Thyroid gland (tissue), 4 donors: Measurements from ENCODE around the gene TLR8. TPM values are rescaled to one million over a fixed set of nuclear protein-coding genes. Genes with fewer than 3 reads are reported as not detected.

Experiments used
- DNase-seq, 2 donors: peaks; one replicate each; pipeline ENCODE4 v3.0.0-alpha.2; 2019
- H3K27ac ChIP-seq, 3 donors: fragments of 200-600 bp; sonication (generic); 1 replicate in 2 of 3; 2 replicates in 1 of 3; pipeline ENCODE4 v1.5.1; 2016 to 2019; ENCODE audit warnings: mild to moderate bottlenecking in 1 of 3, moderate library complexity in 1 of 3
- H3K27me3 ChIP-seq: fragments of 200-600 bp; sonication (generic); one replicate; pipeline ENCODE4 v1.5.1; 2019
- H3K36me3 ChIP-seq, 2 donors: fragments of 200-600 bp; sonication (generic); one replicate each; pipeline ENCODE4 v1.5.1; 2016 to 2019
- H3K4me1 ChIP-seq, 2 donors: fragments of 200-600 bp; sonication (generic); one replicate each; pipeline ENCODE4 v1.5.1; 2017 to 2019
- H3K4me3 ChIP-seq, 3 donors: fragments of 200-600 bp; sonication (generic); replicated peaks in 1 of 3; 1 replicate in 2 of 3; 2 replicates in 1 of 3; pipeline ENCODE4 v1.5.1; 2016; ENCODE audit warnings: mild to moderate bottlenecking in 1 of 3
- H3K9me3 ChIP-seq: fragments of 200-600 bp; sonication (generic); one replicate; pipeline ENCODE4 v1.5.1; 2017
- POLR2A ChIP-seq, 2 donors: fragments of 450-650 bp; IDR thresholded peaks; one replicate each; pipeline ENCODE4 v1.6.1; 2017; ENCODE audit warnings: antibody characterized with exemption in 2 of 2, mild to moderate bottlenecking in 2 of 2, moderate library complexity in 1 of 2
- WGBS, 2 donors: methylation state at CpG; one replicate each; pipeline ENCODE4 v1.1.5; 2017; 5-methylcytosine and 5-hydroxymethylcytosine counted together
- intact Hi-C: fragments of 100-400 bp; cut with DNase I; formaldehyde crosslinking; loops from one replicate; pipeline ENCODE4 v1.15.1; 2023
- total RNA-seq, 4 donors: library from RNA; depleted of rRNA; stranded (reverse); fragments of >200 nt; gene quantifications; one replicate each; pipeline ENCODE4 v1.2.3, GENCODE V29; 2016
- TF ChIP-seq, protein P1 (sequence below), 6 experiments: fragments of 200-600 bp in 3 of 6; fragments of 450-650 bp in 3 of 6; sonication (generic) in 3 of 6; IDR thresholded peaks; one replicate each; pipeline ENCODE4 v1.5.1; 2016 to 2019; ENCODE audit warnings: antibody characterized with exemption in 6 of 6, mild to moderate bottlenecking in 2 of 6, inconsistent platforms in 1 of 6, moderate library complexity in 1 of 6

TLR8 gene
- total RNA-seq, 4 donors from 2014 or later: 0.45 to 1.7 (median 0.62) TPM

DNA sequence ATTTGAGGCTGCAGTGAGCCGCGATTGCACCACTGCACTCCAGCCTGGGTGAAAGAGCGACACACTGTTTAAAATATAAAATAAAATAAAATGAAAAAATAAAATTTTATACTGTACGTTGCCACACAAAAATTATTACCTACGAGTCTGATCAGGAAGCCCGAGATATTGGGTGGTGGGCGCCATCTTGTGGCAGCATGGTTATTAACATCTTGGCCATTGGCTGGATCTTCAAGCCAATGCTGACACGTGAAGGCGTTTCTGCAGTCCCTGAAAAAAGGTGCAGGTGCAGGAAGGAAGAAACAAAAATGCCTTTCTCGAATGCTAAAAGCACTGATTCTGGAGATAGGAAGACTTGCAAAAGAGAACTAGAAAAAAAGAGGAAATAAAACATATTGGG lies 4.9 kb upstream of the TLR8 start:
- no peak overlapping the region for H3K4me3 ChIP-seq
- H3K27ac ChIP-seq: no peak overlapping the region
- no peaks in the 10 kb centered on the region for H3K9me3 ChIP-seq
- WGBS, 2 donors: 12 to 19% methylated on average over 10 of the region's 10 CpGs
- no peaks in the 10 kb centered on the region for H3K27me3 ChIP-seq
- intact Hi-C loops: no loop called here
- no peaks in the 10 kb centered on the region for H3K4me1 ChIP-seq
- no peaks in the 10 kb centered on the region for H3K36me3 ChIP-seq
- DNase-seq: peak; percentile 46 to 56
- no peak for TF ChIP-seq POLR2A (IDR thresholded peaks at IDR 0.05)
- TF ChIP-seq, protein P1, sequence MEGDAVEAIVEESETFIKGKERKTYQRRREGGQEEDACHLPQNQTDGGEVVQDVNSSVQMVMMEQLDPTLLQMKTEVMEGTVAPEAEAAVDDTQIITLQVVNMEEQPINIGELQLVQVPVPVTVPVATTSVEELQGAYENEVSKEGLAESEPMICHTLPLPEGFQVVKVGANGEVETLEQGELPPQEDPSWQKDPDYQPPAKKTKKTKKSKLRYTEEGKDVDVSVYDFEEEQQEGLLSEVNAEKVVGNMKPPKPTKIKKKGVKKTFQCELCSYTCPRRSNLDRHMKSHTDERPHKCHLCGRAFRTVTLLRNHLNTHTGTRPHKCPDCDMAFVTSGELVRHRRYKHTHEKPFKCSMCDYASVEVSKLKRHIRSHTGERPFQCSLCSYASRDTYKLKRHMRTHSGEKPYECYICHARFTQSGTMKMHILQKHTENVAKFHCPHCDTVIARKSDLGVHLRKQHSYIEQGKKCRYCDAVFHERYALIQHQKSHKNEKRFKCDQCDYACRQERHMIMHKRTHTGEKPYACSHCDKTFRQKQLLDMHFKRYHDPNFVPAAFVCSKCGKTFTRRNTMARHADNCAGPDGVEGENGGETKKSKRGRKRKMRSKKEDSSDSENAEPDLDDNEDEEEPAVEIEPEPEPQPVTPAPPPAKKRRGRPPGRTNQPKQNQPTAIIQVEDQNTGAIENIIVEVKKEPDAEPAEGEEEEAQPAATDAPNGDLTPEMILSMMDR (IDR thresholded peaks at IDR 0.05): peak in 4 of 6 experiments; percentile 35 to 53 (median 41)

GRCh38 chrX:12903646-12904045 lies 2.8 kb upstream of the TLR8 start:
- WGBS, 2 donors: 13 to 29% methylated on average over 8 of the region's 8 CpGs
- intact Hi-C loops: no loop called here
- H3K9me3 ChIP-seq: no peaks in the 10 kb centered on the region
- no peak overlapping the region for H3K27ac ChIP-seq
- H3K36me3 ChIP-seq: no peaks in the 10 kb centered on the region
- DNase-seq: peak; percentile 62
- no peak overlapping the region for H3K4me3 ChIP-seq
- H3K27me3 ChIP-seq: no peaks in the 10 kb centered on the region
- no peaks in the 10 kb centered on the region for H3K4me1 ChIP-seq
- no peak for TF ChIP-seq POLR2A (IDR thresholded peaks at IDR 0.05)
- TF ChIP-seq, protein P1 (IDR thresholded peaks at IDR 0.05): no peak

GRCh38 chrX:12910423-12911121 lies 4.2 kb downstream of the TLR8 start:
- Histone ChIP-seq H3K36me3 (no peaks in the 10 kb centered on the region), H3K27me3 (no peaks in the 10 kb centered on the region), H3K4me1 (no peaks in the 10 kb centered on the region), H3K27ac (no peak overlapping the region), H3K4me3 (no peak overlapping the region), H3K9me3 (no peaks in the 10 kb centered on the region)
- DNase-seq: no peak
- intact Hi-C loops: no loop called here
- WGBS, 2 donors: 70 to 71% methylated on average over 9 to 10 of the region's 10 CpGs
- TF ChIP-seq, protein P1 (IDR thresholded peaks at IDR 0.05): no peak
- no peak for TF ChIP-seq POLR2A (IDR thresholded peaks at IDR 0.05)

GRCh38 chrX:12911122-12911470 lies 4.7 kb downstream of the TLR8 start:
- Histone ChIP-seq H3K4me1 (no peaks in the 10 kb centered on the region), H3K27ac (no peak overlapping the region), H3K4me3 (no peak overlapping the region), H3K36me3 (no peaks in the 10 kb centered on the region), H3K9me3 (no peaks in the 10 kb centered on the region), H3K27me3 (no peaks in the 10 kb centered on the region)
- no peak for DNase-seq
- intact Hi-C loops: no loop called here
- WGBS, 2 donors: 81 to 90% methylated on average over 2 of the region's 2 CpGs
- no peak for TF ChIP-seq POLR2A (IDR thresholded peaks at IDR 0.05)
- TF ChIP-seq, protein P1 (IDR thresholded peaks at IDR 0.05): no peak

DNA sequence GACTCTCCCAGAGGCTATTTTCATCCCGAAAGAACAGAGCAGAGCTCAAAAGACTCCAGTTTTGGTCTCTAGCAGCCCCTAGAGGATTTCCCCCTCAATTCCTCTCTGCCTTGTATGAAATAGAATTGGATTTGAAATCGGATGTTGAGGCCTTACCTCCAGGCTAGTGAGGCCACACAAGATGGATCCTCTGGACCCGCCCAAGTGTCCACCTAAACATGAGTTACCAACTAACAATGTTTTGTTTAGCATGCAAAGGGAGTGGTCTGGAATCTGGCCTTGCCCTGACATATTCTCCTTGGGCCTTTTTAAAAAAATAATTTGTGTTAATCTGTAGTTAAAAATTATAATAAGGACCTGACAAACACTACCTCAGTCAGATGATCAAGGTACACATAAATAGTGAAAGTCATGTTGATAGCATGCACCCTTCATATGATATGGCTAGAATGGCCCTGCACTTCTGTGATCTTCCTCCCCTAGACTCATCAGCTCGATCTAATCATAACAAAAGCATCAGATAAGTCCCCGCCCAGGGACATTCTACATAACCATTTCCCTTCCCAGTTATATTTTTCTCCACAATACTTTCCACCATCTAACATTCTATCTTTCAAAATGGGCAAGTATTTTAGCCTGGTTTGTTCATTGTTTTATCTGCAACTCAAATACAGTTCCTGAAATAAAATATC lies 6.5 kb downstream of the TLR8 start:
- DNase-seq: no peak
- intact Hi-C loops: no loop called here
- Histone ChIP-seq H3K4me3 (no peak overlapping the region), H3K36me3 (no peaks in the 10 kb centered on the region), H3K27ac (no peak overlapping the region), H3K9me3 (no peaks in the 10 kb centered on the region), H3K4me1 (no peaks in the 10 kb centered on the region), H3K27me3 (no peaks in the 10 kb centered on the region)
- 79 to 86% methylated on average over 5 of the region's 5 CpGs for WGBS, 2 donors
- TF ChIP-seq, protein P1 (IDR thresholded peaks at IDR 0.05): no peak
- TF ChIP-seq POLR2A (IDR thresholded peaks at IDR 0.05): no peak
